GM12891 (cell line): Measurements from ENCODE around the gene EDA.

ENCODE experiments used
- PAX5 ChIP-seq: IDR thresholded peaks from 2 replicates; pipeline ENCODE4 v1.6.1; 2011; ENCODE audit warnings: low read length, moderate library complexity, mild to moderate bottlenecking; ENCODE audit not compliant: insufficient read depth, severe bottlenecking
- POLR2A ChIP-seq: IDR thresholded peaks from 2 replicates; pipeline ENCODE4 v1.6.1; 2011; ENCODE audit warnings: low read depth, low read length, control low read depth
- POLR2AphosphoS5 ChIP-seq: IDR thresholded peaks from 2 replicates; pipeline ENCODE4 v1.6.1; 2011; ENCODE audit warnings: low read depth, low read length, control low read depth
- POU2F2 ChIP-seq: IDR thresholded peaks from 2 replicates; pipeline ENCODE4 v1.6.1; 2011; ENCODE audit warnings: low read depth, mild to moderate bottlenecking, control low read depth, low read length, moderate library complexity
- SPI1 ChIP-seq: IDR thresholded peaks from 2 replicates; pipeline ENCODE4 v1.6.1; 2011; ENCODE audit warnings: low read depth, low read length, control low read depth
- TAF1 ChIP-seq: IDR thresholded peaks from 2 replicates; pipeline ENCODE4 v1.6.1; 2011; ENCODE audit warnings: low read depth, low read length, control low read depth

- TF ChIP-seq POU2F2: no peak
- TF ChIP-seq POLR2A: no peak
- TF ChIP-seq TAF1: no peak
- no peak for TF ChIP-seq POLR2AphosphoS5
- no peak for TF ChIP-seq SPI1
- TF ChIP-seq PAX5: no peak
These were observed 406.7 kb downstream of the EDA start for GRCh38 chrX:70022616-70023015.
